UCSD-AML1 (cell line): ENCODE data around the gene AP1AR.
A peak's percentile ranks its signal among the peaks of the same experiment; 100 is the strongest.
"Not testable (repeated sequence)": the region's sequence is repeated elsewhere in the genome, so short reads cannot be mapped to it uniquely, and the experiment has no call there.

Experiments used
- DNase-seq: peaks from one replicate; lab custom pipeline; 2025; ENCODE audit not compliant: unreplicated experiment; lab: John Stamatoyannopoulos, UW

Gene AP1AR, protein sequence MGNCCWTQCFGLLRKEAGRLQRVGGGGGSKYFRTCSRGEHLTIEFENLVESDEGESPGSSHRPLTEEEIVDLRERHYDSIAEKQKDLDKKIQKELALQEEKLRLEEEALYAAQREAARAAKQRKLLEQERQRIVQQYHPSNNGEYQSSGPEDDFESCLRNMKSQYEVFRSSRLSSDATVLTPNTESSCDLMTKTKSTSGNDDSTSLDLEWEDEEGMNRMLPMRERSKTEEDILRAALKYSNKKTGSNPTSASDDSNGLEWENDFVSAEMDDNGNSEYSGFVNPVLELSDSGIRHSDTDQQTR

DNA sequence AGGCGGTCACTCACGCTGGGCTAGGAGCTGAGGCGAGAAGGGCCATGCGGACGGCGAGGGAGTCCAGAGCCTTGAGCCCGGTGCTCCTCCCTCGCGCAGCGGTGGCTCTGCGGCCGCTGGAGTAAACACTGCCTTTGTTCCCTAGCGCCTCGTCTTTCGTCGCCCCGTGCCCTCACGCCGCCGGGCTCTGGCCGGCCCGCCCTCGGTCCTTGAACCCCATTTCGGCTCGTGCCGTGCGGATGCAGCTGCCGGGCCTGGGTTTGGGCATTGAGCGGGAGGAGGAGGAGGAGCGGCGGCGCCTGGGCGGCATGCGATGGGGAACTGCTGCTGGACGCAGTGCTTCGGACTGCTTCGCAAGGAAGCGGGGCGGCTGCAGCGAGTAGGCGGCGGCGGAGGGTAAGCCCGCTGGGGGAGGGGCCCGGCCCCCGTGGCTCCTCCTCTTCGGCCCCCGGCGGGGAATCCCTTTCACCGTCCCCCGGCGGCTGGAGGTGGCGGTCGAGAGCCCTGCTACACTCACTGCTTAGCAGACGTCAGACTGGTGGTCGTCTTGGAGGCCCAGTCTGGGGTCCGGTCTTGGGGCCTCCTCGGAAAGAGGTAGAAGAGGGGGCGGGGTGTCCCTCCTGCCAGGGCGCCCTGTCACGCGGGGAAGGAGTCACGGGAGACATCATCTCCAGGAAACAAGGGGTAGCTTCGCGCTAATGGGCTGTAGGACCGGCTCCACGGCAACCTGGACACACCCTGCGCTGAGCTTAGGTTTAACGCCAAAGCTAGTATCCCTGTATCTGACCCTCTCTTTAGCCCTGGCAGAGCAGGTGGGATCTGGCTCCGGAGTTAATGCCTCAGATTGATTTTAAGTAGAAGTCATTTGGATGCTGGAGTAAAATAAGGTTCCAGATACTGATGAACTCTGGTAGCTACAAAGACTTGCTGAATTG lies at the start of gene AP1AR:
Gene AP1AR, plus strand, starts transcription at position 9 of the 935 bp plus-strand sequence. Its CDS starts 305 bp downstream, at position 314.
- peak; percentile 83 for DNase-seq

DNA sequence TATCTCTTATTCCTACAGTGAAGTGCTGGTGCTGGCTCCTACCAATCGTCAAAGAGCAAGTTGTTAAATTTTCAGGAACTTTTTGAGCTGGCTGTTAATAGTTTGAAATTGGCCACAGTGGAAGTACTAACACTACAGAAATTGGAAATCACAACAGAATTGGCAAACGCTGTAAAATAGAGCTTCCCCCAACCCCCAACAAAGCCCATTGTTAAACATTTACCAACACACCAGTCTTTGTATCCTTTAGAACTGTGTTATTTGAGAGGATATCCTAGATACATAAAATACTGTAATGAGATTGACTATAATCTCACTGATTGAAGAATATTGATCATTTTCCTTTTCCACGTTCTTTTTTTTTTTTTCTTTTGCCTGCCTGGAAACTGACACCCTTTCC lies 49.0 kb upstream of the AP1AR start:
- no peak for DNase-seq

DNA sequence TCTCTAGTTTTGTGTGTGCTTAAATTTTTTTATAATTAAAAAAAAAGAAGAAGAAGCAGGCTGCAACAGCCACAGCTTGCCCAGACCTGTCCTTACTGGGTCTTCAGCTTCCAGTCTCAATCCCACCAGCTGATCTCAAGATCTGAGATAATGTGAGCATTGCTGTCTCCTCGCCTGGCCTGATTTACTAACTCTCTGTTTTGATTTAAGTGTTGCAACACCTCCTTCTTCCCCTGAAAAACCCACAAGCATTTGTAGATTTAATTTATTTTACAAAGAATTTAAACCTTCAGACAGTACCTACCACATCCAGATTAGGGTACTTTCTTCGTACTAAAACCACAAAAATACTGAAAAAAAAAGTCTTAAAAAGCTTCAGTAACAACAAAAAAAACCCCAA lies 48.3 kb upstream of the AP1AR start:
- no peak for DNase-seq

DNA sequence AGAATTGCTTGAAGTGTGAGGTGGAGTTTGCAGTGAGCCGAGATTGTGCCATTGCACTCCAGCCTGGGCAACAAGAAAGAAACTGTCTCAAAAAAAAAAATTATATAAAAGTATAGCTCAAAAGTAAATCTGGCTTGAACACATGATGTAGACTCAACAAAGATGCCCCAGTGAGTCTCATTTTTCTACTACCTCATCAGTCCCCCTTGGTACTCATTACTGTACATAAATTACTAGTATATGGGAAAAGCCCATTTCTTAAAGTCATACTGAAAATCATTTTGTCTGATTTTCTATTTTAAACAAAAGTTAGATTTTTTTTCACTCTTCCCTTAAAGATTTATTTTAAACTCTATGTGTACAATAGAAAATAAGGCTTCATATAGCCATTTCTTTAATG lies 47.1 kb upstream of the AP1AR start:
- DNase-seq = no peak

DNA sequence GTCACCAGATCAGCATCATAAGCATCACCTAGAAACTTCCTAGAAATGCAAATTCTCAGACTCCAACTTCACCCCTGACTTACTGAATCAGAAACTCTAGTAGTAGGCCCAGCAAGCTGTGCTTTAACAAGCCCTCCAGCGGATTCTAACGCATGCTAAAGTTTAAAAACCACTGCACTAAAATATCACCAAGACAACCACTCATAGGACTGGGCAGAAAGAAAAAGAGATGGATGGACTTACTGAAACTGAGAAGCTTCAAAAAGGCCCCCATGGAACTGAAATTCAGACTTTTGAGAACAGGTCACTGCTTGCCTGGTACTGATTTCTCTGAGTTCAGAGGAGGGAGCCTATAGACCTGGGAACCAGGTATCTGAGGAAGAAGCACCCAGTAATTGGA lies 46.3 kb upstream of the AP1AR start:
- DNase-seq = no peak

DNA sequence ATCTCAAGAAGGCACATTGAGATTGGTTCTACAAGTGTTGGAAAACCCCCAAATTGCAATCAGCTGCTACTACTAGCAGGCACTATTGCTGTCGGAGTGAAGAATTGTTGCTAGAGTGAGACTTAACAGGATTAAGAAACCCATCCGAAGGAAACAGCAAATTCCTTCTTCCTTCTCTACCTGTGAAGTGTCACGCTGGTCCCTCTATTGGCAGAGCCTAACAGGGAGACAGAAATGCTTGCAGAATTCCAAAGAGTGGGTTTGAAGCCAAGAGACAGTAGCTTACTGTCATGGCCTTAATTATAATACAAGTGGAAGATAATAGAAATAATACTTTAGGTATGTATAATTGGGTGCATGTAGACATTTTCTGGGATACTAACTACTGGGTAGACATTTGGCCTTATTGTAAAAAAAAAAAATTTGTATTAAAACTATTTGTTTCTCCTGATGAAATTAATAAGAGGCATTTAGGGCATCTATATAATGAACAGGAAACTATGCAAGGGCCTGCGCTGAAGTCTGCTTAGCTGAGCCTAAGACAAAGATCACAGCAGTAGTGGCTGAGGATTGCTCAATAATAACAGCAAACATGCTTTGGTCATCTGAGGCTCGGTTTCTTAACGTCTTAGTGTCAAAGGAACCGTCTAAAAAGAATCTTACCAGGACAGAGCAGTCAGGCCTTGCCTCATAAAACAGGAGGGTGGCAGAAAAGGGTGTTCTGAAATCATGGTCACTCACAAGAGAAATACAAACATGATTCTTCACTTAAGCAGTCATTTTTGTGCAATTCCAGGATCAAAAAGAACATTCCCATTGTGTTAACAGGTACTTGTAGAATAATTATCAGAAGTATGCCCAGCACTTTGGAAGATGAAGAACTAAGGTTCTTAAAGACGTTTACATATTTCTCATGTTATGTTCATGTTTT lies 45.6 kb upstream of the AP1AR start:
- no peak for DNase-seq

DNA sequence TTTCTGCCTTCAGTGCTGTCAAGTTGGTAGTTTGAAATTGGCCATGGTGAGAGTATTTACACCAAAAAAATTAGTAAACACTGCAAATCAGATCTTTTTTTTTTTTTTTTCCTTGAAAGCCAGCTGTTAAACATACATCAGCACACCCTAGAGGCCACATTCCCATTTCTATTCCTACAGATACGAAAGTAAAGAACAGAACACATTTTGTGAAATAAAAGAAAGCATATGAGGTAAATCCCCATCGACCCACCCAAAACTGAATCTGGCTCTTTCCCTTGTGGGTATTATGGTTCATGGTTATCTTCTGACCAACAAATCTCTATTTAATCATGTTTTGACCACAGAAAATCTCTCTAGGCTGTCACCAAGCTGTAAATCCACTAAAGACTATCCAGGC lies 41.8 kb upstream of the AP1AR start:
- DNase-seq = no peak

DNA sequence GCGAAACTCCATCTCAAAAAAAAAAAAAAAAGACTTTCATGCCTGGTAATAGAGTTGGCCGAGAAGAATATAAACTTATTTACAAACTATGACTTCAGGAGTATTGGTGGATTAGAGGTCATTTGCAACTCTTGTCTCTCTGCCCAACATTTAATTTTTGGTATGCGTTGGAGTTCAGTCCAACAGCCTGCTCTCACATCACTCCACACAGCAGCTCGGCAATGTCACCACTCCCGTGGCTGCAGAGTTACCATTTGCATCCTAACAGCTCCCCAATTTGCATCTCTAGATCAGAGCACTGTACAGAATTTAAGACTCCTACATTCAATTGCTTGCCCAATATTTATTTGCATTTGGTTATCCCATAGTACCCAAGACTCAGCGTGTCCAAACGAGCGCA lies 40.9 kb upstream of the AP1AR start:
- DNase-seq = no peak

DNA sequence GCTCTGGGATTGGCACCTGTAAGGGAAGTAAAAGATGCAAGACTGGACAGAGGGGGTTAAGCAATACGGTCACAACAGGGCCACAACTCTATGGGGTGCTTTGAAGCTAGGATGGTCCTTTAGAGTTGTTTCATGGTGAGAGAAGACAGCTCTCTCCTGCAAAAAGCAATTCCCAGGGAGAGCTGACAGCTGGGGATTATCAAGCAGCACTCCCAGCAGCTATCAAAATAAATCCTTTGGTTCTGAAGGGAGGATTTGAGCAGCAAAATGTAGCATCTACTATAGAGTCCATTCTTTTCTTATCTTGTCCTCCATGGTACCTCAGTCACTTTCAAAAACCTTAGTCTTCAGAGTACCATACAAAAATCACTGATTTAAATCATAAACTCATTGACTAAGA lies 35.1 kb upstream of the AP1AR start:
- DNase-seq = no peak

DNA sequence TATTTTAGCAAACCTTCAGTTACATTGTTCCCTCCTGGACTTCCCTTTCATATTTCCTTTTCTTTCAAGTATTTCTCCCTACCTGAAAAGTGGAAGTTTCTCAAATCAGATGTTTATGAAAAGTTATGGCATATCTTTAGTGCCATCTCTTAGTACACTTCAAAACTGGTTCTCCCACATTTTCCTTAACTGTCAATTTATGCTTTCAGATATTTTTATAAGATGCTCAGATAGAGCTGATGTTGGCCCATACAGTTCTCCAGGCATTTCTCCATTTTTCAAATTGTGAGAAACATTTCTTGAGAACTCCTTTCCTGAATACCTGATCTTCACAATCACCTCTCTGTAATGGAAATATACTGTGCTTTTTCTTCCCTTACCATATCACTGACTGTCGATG lies 32.5 kb upstream of the AP1AR start:
- no peak for DNase-seq

DNA sequence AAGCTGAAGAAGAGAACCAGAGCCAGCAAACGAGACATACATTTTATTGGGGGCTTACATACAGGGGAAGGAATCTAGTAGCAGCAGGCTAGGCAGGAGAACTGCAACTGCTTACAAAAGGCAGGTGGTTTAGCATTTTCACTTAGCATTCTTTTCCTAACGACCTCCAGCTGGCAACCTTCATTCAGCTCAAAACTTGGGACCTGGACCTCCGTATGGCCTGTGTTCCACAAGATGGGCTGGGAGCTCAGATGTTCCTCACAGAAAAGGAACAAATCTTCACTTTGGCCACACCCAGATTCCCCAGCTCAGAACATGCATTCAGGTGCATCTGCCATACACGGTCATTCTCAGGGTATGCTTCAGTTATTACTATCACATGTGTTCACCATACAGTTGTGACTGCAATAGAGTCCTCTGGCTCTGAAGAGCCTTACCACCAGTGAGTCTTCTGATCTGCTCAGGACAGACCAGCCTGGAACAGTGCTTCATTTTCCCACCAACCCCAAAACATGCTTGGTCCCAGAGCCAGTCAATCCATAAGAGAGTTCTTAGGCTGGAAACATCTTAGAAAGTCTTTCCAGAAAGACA lies 29.6 kb upstream of the AP1AR start:
- DNase-seq = no peak

DNA sequence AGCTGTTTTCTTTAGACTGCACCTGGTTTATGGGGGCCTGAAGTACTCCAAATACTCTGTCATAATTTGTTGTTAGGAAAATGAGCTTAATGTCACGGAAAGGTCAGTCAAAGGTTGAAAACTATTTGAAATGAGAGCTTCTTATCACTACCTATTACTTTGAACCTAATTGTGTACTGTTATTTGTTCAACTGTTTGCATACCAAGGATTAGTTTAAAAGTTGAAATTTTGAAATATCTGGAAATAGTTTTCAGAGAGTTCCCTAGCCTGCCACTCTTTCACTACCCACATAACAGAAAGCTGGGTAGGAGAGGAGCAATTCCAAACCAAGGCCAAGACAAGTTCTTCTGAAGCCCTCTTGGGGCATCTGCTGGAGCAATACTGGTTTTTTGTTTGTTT lies 28.0 kb upstream of the AP1AR start:
- DNase-seq = no peak

DNA sequence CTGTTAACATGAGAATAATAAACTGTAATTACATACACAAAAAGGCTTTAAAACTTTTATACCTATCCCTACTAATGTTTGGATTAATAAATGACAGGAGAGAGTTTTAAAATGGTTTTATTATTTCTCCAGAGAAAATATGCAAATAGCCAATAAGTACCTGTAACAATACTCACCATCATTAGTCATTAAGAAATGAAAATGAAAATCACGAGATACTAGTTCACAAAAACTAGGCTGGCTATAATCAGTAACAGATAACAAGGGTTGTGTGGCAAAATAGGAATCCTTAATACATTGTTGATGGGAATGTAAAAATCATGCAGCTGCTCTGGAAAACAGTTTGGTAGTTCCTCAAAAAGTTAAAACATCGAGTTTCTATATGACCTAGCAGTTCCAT lies 25.2 kb upstream of the AP1AR start:
- no peak for DNase-seq

DNA sequence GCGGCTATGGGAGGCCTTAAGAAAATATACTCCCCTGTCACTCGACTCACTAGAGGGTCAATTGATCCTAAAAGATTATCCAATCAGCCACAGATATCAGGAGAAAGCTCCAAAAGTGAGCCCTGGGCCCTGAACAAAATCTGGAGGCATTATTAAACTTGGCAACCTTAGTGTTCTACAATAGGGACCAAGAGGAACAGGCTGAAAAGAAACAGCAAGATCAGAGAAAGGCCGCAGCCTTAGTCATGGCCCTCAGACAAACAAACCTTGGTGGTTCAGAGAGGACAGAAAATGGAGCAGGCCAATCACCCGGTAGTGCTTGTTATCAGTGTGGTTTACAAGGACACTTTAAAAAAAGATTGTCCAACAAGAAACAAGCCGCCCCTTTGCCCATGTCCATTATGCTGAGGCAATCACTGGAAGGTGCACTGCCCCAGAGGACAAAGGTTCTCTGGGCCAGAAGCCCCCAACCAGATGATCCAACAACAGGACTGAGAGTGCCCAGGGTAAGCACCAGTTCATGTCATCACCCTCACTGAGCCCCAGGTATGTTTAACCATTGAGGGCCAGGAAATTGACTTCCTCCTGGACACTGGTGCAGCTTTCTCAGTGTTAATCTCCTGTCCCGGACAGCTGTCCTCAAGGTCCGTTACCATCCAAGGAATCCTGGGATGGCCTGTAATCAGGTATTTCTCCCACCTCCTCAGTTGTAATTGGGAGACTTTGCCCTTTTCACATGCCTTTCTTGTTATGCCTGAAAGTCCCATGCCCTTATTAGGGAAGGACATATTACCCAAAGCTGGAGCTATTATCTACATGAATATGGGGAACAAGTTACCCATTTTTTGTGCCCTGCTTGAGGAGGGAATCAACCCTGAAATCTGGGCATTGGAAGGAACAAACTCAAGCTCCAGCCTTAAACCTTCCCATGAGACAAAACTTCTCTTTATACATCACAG lies 23.2 kb upstream of the AP1AR start:
- DNase-seq = not testable (repeated sequence)

DNA sequence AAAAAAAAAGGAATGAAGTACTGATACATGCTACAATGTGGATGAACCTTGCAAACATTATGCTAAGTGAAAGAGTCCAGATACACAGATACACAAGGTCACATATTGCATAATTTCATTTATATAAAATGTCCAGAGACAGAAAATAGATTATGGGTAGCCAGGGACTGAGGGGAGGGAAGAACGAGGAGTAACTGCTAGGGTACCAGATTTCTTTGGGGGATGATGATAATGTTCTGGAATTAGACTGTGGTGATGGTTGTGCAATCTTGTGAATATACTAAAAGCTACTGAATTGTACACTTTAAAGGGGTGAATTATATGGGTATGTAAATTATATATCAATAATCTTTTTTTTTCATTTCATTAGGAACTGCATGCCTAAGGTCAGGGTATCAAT lies 20.8 kb upstream of the AP1AR start:
- DNase-seq = no peak

DNA sequence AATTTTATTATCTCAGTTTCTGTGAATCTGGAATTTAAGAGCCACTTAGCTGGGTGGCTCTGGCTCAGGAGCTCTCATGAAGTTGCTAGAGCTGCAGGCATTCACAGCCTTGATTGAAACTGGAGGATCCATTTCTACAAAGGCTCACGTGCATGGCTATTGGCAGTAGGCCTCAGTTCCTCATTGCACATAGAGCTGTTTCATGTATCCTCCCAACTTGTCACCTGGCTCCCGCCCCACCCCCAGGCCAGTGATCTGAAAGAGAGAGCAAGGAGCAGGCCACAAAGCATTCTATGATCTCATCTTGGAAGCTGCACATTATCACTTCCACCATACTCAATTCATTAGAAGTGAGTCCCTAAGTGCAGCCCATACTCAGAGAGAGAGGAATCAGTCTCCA lies 18.5 kb upstream of the AP1AR start:
- peak; percentile 9 for DNase-seq

DNA sequence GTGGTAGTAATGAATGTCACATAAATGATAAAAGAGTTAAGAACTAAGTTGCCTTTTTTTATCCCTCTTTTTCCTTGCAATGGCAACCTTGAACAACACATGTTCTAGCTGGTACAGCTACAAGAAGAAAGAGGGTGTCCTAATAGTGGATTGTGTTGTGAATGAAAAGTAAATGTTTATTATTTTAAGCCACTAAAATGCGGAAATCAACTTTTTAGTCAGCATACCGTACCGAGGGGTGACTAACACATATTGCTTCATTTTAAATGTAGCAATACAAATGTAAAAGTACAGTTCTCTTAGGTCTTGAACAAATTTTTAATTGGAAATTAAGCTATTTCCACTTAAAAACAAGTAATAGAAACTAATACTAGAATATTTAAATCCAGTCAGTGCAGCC lies 17.7 kb upstream of the AP1AR start:
- no peak for DNase-seq

DNA sequence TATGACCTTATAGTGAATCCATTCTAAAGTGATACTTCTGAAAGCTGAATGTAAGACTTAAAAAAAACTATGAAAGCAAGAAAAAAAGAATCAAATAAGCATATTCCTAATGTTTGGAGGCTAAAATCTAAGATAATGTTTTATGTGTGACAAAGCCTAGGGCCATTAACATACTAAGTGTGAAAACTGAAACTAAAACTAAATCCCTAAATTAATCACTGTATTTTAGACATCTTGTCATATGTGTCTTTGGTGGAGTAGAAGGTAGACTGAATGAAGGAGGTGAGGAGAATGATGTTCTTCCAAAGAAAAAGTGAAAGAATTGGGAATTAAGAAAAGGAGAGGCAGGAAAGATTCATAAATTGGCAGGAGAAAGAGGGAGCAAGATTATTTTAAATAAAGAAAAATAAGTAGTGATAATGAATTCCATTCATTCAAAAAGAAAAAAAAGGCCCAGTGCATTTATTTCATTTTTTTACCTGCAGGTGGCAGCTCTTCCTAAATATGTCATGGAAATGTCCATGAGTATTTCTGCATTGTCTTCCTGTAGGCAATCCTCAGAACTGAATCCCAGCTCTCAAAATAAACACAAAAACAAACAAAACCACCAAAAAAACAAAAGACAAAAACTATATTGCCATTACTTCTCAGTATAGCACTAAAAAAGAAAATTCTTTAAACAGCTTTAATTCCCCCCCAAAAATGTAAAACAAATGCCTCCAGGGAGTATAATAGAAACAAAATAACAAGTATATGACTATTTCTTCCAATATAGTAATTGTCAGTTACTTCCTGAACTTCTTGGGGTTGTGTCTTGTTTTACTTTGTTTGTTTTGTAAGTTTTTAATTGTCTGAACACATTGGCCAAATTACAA lies 17.0 kb upstream of the AP1AR start:
- DNase-seq = no peak
